SK-N-SH (cell line): ENCODE measurements around the gene DNAJB7.

Source experiments
- CTCF ChIP-seq: fragments of 200-600 bp; sonication (generic); IDR thresholded peaks from 2 replicates; pipeline ENCODE4 v1.6.1; 2017; ENCODE audit warnings: antibody characterized with exemption, mild to moderate bottlenecking, moderate library complexity
- EP300 ChIP-seq, 2 experiments: IDR thresholded peaks; 2 replicates each; pipeline versions ENCODE4 v1.4.0 to v1.6.1; 2012; ENCODE audit warnings: borderline replicate concordance in 1 of 2, low read depth in 1 of 2, low read length in 1 of 2
- FOXM1 ChIP-seq: IDR thresholded peaks from 2 replicates; pipeline ENCODE4 v1.4.0; 2012; ENCODE audit warnings: low read depth, mild to moderate bottlenecking
- GABPA ChIP-seq: IDR thresholded peaks from 2 replicates; pipeline ENCODE4 v1.4.0; 2012; ENCODE audit warnings: low read depth, mild to moderate bottlenecking
- MAX ChIP-seq: IDR thresholded peaks from 2 replicates; pipeline ENCODE4 v1.4.0; 2012; ENCODE audit warnings: low read depth
- PBX3 ChIP-seq: IDR thresholded peaks from 2 replicates; pipeline ENCODE4; 2012
- POLR2AphosphoS5 ChIP-seq: IDR thresholded peaks from 2 replicates; pipeline ENCODE4 v1.6.1; 2012; ENCODE audit warnings: low read depth, low read length
- REST ChIP-seq: IDR thresholded peaks from 2 replicates; pipeline ENCODE4 v1.6.1; 2012; ENCODE audit warnings: mild to moderate bottlenecking, low read depth, low read length, moderate library complexity
- RXRA ChIP-seq: IDR thresholded peaks from 2 replicates; pipeline ENCODE4 v1.4.0; 2012; ENCODE audit warnings: low read depth, mild to moderate bottlenecking, borderline replicate concordance
- SIN3A ChIP-seq: IDR thresholded peaks from 2 replicates; pipeline ENCODE4 v1.6.1; 2012; ENCODE audit warnings: low read depth, mild to moderate bottlenecking, low read length, moderate library complexity, borderline replicate concordance
- TAF1 ChIP-seq: IDR thresholded peaks from 2 replicates; pipeline ENCODE4 v1.6.1; 2012; ENCODE audit warnings: low read depth, mild to moderate bottlenecking, low read length, moderate library complexity, borderline replicate concordance
- TCF12 ChIP-seq: IDR thresholded peaks from 2 replicates; pipeline ENCODE4 v1.4.0; 2012
- TEAD4 ChIP-seq: IDR thresholded peaks from 2 replicates; pipeline ENCODE4 v1.4.0; 2012; ENCODE audit warnings: mild to moderate bottlenecking, borderline replicate concordance; ENCODE audit not compliant: insufficient read depth
- USF1 ChIP-seq: IDR thresholded peaks from 2 replicates; pipeline ENCODE4 v1.4.0; 2012; ENCODE audit warnings: low read depth, borderline replicate concordance

GRCh38 chr22:40894417-40894816 lies 32.5 kb upstream of the DNAJB7 start:
- TF ChIP-seq RXRA (no peak), GABPA (no peak), CTCF (no peak), TCF12 (no peak), USF1 (no peak), POLR2AphosphoS5 (no peak), REST (no peak), TAF1 (no peak), MAX (no peak), SIN3A (no peak), EP300 (IDR thresholded peaks at IDR 0.05; ENCODE audit: borderline replicate concordance in 1 of 2, low read depth in 1 of 2, low read length in 1 of 2) (no peak), PBX3 (no peak), FOXM1 (no peak), TEAD4 (no peak)
